ENCODE data around the gene OSTF1.

DNA sequence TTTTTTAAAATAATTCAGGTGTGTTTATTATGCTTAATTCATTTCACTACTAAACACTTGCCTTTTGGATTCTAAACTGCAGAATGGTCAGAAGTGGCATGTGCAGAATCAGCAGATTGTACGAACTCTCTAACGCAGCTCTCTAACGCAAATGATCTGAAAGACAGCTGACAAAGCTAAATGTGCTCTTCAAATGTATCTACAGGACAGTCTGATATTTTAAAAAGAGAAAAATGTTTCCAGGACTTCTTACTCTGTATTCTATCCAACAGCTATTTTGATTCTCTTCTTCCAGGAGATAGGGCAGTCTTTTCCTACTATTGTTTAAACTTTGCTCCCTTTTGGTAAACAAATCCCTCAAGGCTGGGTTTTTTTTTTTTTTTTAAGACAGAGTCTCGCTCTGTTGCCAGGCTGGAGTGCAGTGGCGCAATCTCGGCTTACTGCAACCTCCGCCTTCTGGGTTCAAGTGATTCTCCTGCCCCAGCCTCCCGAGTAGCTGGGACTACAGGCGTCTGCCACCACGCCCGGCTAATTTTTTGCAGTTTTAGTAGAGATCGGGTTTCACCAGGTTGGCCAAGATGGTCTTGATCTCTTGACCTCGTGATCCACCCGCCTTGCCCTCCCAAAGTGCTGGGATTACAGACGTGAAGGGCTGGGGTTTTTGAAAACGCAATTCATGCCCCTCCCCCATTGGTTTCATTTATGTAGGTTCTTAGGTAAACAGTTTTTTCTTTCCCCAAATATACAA, 1.6 kb upstream of the OSTF1 start:
- TF ChIP-seq, protein P1, sequence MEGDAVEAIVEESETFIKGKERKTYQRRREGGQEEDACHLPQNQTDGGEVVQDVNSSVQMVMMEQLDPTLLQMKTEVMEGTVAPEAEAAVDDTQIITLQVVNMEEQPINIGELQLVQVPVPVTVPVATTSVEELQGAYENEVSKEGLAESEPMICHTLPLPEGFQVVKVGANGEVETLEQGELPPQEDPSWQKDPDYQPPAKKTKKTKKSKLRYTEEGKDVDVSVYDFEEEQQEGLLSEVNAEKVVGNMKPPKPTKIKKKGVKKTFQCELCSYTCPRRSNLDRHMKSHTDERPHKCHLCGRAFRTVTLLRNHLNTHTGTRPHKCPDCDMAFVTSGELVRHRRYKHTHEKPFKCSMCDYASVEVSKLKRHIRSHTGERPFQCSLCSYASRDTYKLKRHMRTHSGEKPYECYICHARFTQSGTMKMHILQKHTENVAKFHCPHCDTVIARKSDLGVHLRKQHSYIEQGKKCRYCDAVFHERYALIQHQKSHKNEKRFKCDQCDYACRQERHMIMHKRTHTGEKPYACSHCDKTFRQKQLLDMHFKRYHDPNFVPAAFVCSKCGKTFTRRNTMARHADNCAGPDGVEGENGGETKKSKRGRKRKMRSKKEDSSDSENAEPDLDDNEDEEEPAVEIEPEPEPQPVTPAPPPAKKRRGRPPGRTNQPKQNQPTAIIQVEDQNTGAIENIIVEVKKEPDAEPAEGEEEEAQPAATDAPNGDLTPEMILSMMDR (conservative IDR thresholded peaks at IDR 0.05), result no peak
- TF ChIP-seq EZH2 (IDR thresholded peaks at IDR 0.05; ENCODE audit: low read depth), result no peak
